ENCODE measurements around the gene STBD1. TPM values are rescaled to one million over a fixed set of nuclear protein-coding genes. Genes with fewer than 3 reads are reported as not detected.

STBD1 gene
- total RNA-seq, 1 experiment from 2014 or later: not detected

DNA sequence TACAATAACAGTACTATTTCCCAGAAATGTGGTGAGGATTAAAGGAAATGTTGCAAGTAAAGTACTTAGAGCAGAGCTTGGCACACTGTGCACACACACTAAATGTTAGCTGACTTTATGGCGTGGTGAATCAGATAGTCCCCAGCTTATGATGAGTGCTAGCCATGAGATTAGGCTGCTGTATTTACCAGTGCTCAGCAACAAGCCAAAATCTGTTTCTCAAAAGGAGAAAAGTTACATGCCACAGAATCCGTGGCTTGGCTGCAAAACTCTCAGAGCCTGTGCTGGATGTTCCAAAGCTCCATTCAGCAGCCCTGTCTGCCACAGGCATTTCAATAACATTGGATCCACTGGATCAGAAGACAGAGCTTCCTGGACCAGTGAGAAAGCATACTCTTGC is 12.8 kb upstream of the STBD1 start:
- H3K36me3 ChIP-seq (ENCODE audit: insufficient read depth, low read length, poor library complexity, severe bottlenecking): no peaks in the 10 kb centered on the region
- no peak overlapping the region for H3K27ac ChIP-seq (ENCODE audit: low read depth, low read length, poor library complexity, severe bottlenecking)
- no peak overlapping the region for H3K4me3 ChIP-seq (ENCODE audit: low read depth, low read length, poor library complexity, severe bottlenecking)
- no peak for TF ChIP-seq EZH2 (IDR thresholded peaks at IDR 0.05; ENCODE audit: borderline replicate concordance, low read depth, low read length, poor library complexity, severe bottlenecking)
- TF ChIP-seq, protein P1, sequence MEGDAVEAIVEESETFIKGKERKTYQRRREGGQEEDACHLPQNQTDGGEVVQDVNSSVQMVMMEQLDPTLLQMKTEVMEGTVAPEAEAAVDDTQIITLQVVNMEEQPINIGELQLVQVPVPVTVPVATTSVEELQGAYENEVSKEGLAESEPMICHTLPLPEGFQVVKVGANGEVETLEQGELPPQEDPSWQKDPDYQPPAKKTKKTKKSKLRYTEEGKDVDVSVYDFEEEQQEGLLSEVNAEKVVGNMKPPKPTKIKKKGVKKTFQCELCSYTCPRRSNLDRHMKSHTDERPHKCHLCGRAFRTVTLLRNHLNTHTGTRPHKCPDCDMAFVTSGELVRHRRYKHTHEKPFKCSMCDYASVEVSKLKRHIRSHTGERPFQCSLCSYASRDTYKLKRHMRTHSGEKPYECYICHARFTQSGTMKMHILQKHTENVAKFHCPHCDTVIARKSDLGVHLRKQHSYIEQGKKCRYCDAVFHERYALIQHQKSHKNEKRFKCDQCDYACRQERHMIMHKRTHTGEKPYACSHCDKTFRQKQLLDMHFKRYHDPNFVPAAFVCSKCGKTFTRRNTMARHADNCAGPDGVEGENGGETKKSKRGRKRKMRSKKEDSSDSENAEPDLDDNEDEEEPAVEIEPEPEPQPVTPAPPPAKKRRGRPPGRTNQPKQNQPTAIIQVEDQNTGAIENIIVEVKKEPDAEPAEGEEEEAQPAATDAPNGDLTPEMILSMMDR (conservative IDR thresholded peaks at IDR 0.05; ENCODE audit: low read depth, low read length): no peak
- BruUV-seq (replicated peaks): no TSS peak
- H3K27me3 ChIP-seq (replicated peaks; ENCODE audit: insufficient read depth, low read depth, low read length, poor library complexity): no peaks in the 10 kb centered on the region
- CTCF ChIA-PET: no interaction called here
- H3K4me1 ChIP-seq (ENCODE audit: insufficient read depth, low read length, poor library complexity, severe bottlenecking): no peaks in the 10 kb centered on the region
- H3K9me3 ChIP-seq (ENCODE audit: low read depth, low read length, poor library complexity, severe bottlenecking): no peaks in the 10 kb centered on the region
- intact Hi-C loops (cut with micrococcal nuclease; ENCODE audit: unreplicated experiment): no loop called here
- DNase-seq (ENCODE audit: low spot score): no peak
- POLR2A ChIA-PET (ENCODE audit: low non-redundant PET): no interaction called here

DNA sequence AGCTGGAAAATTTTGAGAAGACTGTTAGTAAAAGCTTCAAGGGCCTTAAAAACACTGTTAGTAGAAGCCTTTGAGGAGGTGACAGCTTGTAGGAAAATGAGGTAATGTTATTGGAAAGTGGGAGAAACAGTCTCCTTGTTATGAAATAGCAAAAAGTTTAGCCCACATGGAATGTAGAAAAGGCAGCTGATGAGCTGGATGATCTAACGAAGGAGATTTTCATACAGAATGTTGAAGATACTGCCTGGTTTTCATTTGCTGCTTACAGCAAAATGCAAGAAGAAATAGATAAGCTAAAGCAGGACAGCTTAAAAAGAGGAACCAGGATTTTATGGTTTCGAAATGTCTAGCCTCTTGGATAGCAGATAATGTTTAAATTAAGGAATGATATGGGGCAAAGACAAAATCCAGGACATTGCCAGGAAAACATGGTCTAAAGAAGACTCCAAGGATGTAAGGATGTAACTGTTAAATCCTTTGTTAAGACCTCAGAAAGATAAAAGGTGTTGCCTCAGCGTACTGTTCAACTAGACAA is 10.2 kb upstream of the STBD1 start:
- Histone ChIP-seq H3K4me3 (ENCODE audit: low read depth, low read length, poor library complexity, severe bottlenecking) (no peak overlapping the region), H3K36me3 (ENCODE audit: insufficient read depth, low read length, poor library complexity, severe bottlenecking) (no peaks in the 10 kb centered on the region), H3K27me3 (replicated peaks; ENCODE audit: insufficient read depth, low read depth, low read length, poor library complexity) (no peaks in the 10 kb centered on the region), H3K9me3 (ENCODE audit: low read depth, low read length, poor library complexity, severe bottlenecking) (no peaks in the 10 kb centered on the region), H3K27ac (ENCODE audit: low read depth, low read length, poor library complexity, severe bottlenecking) (no peak overlapping the region), H3K4me1 (ENCODE audit: insufficient read depth, low read length, poor library complexity, severe bottlenecking) (no peaks in the 10 kb centered on the region)
- no peak for DNase-seq (ENCODE audit: low spot score)
- BruUV-seq (replicated peaks): no TSS peak
- ChIA-PET POLR2A (ENCODE audit: low non-redundant PET) (no interaction called here), CTCF (no interaction called here)
- TF ChIP-seq, protein P1 (conservative IDR thresholded peaks at IDR 0.05; ENCODE audit: low read depth, low read length): no peak
- intact Hi-C loops (cut with micrococcal nuclease; ENCODE audit: unreplicated experiment): no loop called here

DNA sequence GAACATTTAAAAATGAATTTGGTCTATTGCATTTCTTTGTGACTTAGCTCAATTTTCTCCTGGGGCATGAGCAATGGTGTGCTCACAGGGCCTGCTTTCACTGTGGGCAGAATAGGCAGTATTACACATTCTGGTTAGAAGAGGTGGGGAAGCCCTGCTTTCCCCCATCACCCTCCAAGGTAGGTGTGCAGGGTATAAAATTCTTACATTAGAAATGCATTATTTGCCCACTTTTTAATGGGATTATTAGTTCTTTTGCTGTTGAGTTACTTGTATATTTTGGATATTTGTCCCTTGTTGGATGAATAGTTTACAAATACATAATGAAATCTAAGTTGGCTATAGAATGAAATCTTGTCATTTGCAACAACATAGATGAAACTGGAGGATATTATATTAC is 8.3 kb upstream of the STBD1 start:
- H3K4me1 ChIP-seq (ENCODE audit: insufficient read depth, low read length, poor library complexity, severe bottlenecking): no peaks in the 10 kb centered on the region
- H3K9me3 ChIP-seq (ENCODE audit: low read depth, low read length, poor library complexity, severe bottlenecking): no peaks in the 10 kb centered on the region
- intact Hi-C loops (cut with micrococcal nuclease; ENCODE audit: unreplicated experiment): no loop called here
- H3K27me3 ChIP-seq (replicated peaks; ENCODE audit: insufficient read depth, low read depth, low read length, poor library complexity): no peaks in the 10 kb centered on the region
- no peak overlapping the region for H3K4me3 ChIP-seq (ENCODE audit: low read depth, low read length, poor library complexity, severe bottlenecking)
- H3K27ac ChIP-seq (ENCODE audit: low read depth, low read length, poor library complexity, severe bottlenecking): no peak overlapping the region
- no peaks in the 10 kb centered on the region for H3K36me3 ChIP-seq (ENCODE audit: insufficient read depth, low read length, poor library complexity, severe bottlenecking)
- no TSS peak for BruUV-seq (replicated peaks)
- TF ChIP-seq, protein P1 (conservative IDR thresholded peaks at IDR 0.05; ENCODE audit: low read depth, low read length): no peak
- no peak for TF ChIP-seq EZH2 (IDR thresholded peaks at IDR 0.05; ENCODE audit: borderline replicate concordance, low read depth, low read length, poor library complexity, severe bottlenecking)
- no peak for DNase-seq (ENCODE audit: low spot score)
- POLR2A ChIA-PET (ENCODE audit: low non-redundant PET): no interaction called here
- CTCF ChIA-PET: no interaction called here

Data from A673 (cell line).